ENCODE data around the gene RLN3. TPM values are rescaled to one million over a fixed set of nuclear protein-coding genes. Genes with fewer than 3 reads are reported as not detected.

The RLN3 gene
- total and polyA plus RNA-seq, 10 of the 15 experiments (the other 5 are each of a cell fraction or from before 2014, with no cell fraction given), result not detected

GRCh38 chr19:13979244-13979615, 48.7 kb upstream of the RLN3 start:
- DNase-seq (ENCODE audit: low read depth, low spot score) (no peak), FAIRE-seq (no peak), ATAC-seq (no peak)
- no peaks in the 10 kb centered on the region for H3K79me2 ChIP-seq (ENCODE audit: control insufficient read depth, insufficient read depth, low read length)
- no TSS peak for BruUV-seq (replicated peaks)
- H3K36me3 ChIP-seq (ENCODE audit: control insufficient read depth in 2 of 2, insufficient read depth in 2 of 2, low read length in 1 of 2), result no peaks in the 10 kb centered on the region; a peak in 1 of 4 replicates
- no peak overlapping the region for H3K4me3 ChIP-seq
- H3K27me3 ChIP-seq (replicated peaks in 1 of 2; ENCODE audit: control insufficient read depth in 2 of 2, insufficient read depth in 2 of 2, low read length in 1 of 2), result no peaks in the 10 kb centered on the region
- H3K4me1 ChIP-seq (ENCODE audit: control insufficient read depth, insufficient read depth, low read length), result no peaks in the 10 kb centered on the region
- POLR2A ChIA-PET, result no interaction called here
- no peak overlapping the region for H3K9ac ChIP-seq (ENCODE audit: control insufficient read depth, insufficient read depth, low read length)
- no peaks in the 10 kb centered on the region for H4K20me1 ChIP-seq (ENCODE audit: control insufficient read depth, insufficient read depth)
- in situ Hi-C loops (cut with MboI) (no loop called here), intact Hi-C loops (cut with micrococcal nuclease; ENCODE audit: unreplicated experiment) (no loop called here)
- CTCF ChIA-PET, result interaction anchor here (1.1 kb wide), 1 partner anchor 69 kb away, joined by 3 read pairs; no protein-coding TSS in a partner anchor
- H3K27ac ChIP-seq (ENCODE audit: control insufficient read depth, insufficient read depth), result no peak overlapping the region
- SMC1A ChIA-PET (ENCODE audit: uncharacterized antibody, unreplicated experiment), result no interaction called here
- 32% methylated on average over 12 of the region's 12 CpGs for WGBS (ENCODE audit: insufficient coverage, insufficient replicate concordance, low lambda C conversion rate, missing lambda C conversion rate)
- H3K9me3 ChIP-seq (replicated peaks; ENCODE audit: control insufficient read depth, insufficient read depth, low read length), result no peaks in the 10 kb centered on the region
- RAD21 ChIA-PET (ENCODE audit: unreplicated experiment), result no interaction called here
- H2AFZ ChIP-seq (ENCODE audit: control insufficient read depth, low read depth, low read length), result no peak overlapping the region
- no peak overlapping the region; the same call in 1 of the 2 replicates for H3K4me2 ChIP-seq (ENCODE audit: control insufficient read depth, insufficient read depth)
- TF ChIP-seq, protein P1, sequence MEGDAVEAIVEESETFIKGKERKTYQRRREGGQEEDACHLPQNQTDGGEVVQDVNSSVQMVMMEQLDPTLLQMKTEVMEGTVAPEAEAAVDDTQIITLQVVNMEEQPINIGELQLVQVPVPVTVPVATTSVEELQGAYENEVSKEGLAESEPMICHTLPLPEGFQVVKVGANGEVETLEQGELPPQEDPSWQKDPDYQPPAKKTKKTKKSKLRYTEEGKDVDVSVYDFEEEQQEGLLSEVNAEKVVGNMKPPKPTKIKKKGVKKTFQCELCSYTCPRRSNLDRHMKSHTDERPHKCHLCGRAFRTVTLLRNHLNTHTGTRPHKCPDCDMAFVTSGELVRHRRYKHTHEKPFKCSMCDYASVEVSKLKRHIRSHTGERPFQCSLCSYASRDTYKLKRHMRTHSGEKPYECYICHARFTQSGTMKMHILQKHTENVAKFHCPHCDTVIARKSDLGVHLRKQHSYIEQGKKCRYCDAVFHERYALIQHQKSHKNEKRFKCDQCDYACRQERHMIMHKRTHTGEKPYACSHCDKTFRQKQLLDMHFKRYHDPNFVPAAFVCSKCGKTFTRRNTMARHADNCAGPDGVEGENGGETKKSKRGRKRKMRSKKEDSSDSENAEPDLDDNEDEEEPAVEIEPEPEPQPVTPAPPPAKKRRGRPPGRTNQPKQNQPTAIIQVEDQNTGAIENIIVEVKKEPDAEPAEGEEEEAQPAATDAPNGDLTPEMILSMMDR (IDR thresholded peaks at IDR 0.05 in 2 of 3, conservative IDR thresholded peaks at IDR 0.05 in 1 of 3; ENCODE audit: control insufficient read depth in 2 of 3, extremely low read depth in 1 of 3, insufficient read depth in 1 of 3, low read depth in 3 of 3, low read length in 3 of 3), result no peak
- TF ChIP-seq IKZF2 (IDR thresholded peaks at IDR 0.05) (no peak), GABPA (IDR thresholded peaks at IDR 0.05; ENCODE audit: low read depth) (no peak), MAX (IDR thresholded peaks at IDR 0.05; ENCODE audit: low read depth, low read length) (no peak), SUZ12 (IDR thresholded peaks at IDR 0.05; ENCODE audit: unreplicated experiment) (no peak), SMAD5 (IDR thresholded peaks at IDR 0.05; ENCODE audit: low read depth) (no peak), POLR2A (IDR thresholded peaks at IDR 0.05; ENCODE audit: low read depth, low read length) (no peak), JUNB (IDR thresholded peaks at IDR 0.05) (no peak), ATF7 (IDR thresholded peaks at IDR 0.05; ENCODE audit: low read depth) (no peak), ZZZ3 (IDR thresholded peaks at IDR 0.05; ENCODE audit: control insufficient read depth, insufficient read length, low read depth) (no peak)
- TF ChIP-seq, protein P2, sequence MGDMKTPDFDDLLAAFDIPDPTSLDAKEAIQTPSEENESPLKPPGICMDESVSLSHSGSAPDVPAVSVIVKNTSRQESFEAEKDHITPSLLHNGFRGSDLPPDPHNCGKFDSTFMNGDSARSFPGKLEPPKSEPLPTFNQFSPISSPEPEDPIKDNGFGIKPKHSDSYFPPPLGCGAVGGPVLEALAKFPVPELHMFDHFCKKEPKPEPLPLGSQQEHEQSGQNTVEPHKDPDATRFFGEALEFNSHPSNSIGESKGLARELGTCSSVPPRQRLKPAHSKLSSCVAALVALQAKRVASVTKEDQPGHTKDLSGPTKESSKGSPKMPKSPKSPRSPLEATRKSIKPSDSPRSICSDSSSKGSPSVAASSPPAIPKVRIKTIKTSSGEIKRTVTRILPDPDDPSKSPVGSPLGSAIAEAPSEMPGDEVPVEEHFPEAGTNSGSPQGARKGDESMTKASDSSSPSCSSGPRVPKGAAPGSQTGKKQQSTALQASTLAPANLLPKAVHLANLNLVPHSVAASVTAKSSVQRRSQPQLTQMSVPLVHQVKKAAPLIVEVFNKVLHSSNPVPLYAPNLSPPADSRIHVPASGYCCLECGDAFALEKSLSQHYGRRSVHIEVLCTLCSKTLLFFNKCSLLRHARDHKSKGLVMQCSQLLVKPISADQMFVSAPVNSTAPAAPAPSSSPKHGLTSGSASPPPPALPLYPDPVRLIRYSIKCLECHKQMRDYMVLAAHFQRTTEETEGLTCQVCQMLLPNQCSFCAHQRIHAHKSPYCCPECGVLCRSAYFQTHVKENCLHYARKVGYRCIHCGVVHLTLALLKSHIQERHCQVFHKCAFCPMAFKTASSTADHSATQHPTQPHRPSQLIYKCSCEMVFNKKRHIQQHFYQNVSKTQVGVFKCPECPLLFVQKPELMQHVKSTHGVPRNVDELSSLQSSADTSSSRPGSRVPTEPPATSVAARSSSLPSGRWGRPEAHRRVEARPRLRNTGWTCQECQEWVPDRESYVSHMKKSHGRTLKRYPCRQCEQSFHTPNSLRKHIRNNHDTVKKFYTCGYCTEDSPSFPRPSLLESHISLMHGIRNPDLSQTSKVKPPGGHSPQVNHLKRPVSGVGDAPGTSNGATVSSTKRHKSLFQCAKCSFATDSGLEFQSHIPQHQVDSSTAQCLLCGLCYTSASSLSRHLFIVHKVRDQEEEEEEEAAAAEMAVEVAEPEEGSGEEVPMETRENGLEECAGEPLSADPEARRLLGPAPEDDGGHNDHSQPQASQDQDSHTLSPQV (IDR thresholded peaks at IDR 0.05), result no peak
